IPS-18a (cell line): ENCODE measurements around the gene RGS9BP.
"Not testable (repeated sequence)": the region's sequence is repeated elsewhere in the genome, so short reads cannot be mapped to it uniquely, and the experiment has no call there.

Experiments
- H3K27ac ChIP-seq: one replicate; pipeline ENCODE4 v1.5.1; 2013; ENCODE audit warnings: low read length
- H3K27me3 ChIP-seq: one replicate; pipeline ENCODE4 v1.6.1; 2013; ENCODE audit warnings: mild to moderate bottlenecking, low read length; ENCODE audit not compliant: control insufficient read depth, insufficient read depth
- H3K36me3 ChIP-seq: one replicate; pipeline ENCODE4 v1.6.1; 2013; ENCODE audit warnings: low read depth, low read length; ENCODE audit not compliant: control insufficient read depth
- H3K4me1 ChIP-seq: one replicate; pipeline ENCODE4 v1.6.1; 2013; ENCODE audit warnings: low read depth, low read length; ENCODE audit not compliant: control insufficient read depth
- H3K4me3 ChIP-seq: one replicate; pipeline ENCODE4 v1.5.1; 2013; ENCODE audit warnings: low read length
- H3K9ac ChIP-seq: one replicate; pipeline ENCODE4 v1.6.1; 2013; ENCODE audit warnings: mild to moderate bottlenecking, low read length, moderate library complexity
- H3K9me3 ChIP-seq: one replicate; pipeline ENCODE4 v1.6.1; 2013; ENCODE audit warnings: low read depth, low read length; ENCODE audit not compliant: control insufficient read depth

The RGS9BP gene

GRCh38 chr19:32651729-32652140, 23.9 kb upstream of the RGS9BP start:
- H3K9ac ChIP-seq = no peak overlapping the region
- peaks cover 24% of the 10 kb centered on the region for H3K36me3 ChIP-seq

DNA sequence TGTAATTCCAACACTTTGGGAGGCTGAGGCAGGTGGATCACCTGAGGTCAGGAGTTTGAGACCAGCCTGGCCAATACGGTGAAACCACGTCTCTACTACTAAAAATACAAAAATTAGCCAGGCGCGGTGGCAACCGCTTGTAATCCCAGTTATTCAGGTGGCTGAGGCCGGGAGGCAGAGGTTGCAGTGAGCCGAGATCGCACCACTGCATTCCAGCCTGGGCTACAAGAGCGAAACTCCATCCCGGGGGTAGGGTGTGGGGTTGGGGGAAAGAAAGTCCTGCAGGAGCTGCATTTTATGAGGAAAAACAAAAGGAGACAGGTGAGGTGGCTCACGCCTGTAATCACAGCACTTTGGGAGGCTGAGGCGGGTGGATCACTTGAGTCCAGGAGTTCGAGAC, 23.3 kb upstream of the RGS9BP start:
- H3K36me3 ChIP-seq = peaks cover 21% of the 10 kb centered on the region
- H3K4me1 ChIP-seq, H3K9me3 ChIP-seq, H3K27ac ChIP-seq, H3K9ac ChIP-seq, H3K27me3 ChIP-seq, H3K4me3 ChIP-seq: not testable (repeated sequence)

More at GRCh38 chr19:32651729-32652140, 23.9 kb upstream of the RGS9BP start:
- Histone ChIP-seq H3K4me3 (no peak overlapping the region), H3K4me1 (no peaks in the 10 kb centered on the region), H3K27ac (no peak overlapping the region), H3K9me3 (no peaks in the 10 kb centered on the region), H3K27me3 (no peaks in the 10 kb centered on the region)

DNA sequence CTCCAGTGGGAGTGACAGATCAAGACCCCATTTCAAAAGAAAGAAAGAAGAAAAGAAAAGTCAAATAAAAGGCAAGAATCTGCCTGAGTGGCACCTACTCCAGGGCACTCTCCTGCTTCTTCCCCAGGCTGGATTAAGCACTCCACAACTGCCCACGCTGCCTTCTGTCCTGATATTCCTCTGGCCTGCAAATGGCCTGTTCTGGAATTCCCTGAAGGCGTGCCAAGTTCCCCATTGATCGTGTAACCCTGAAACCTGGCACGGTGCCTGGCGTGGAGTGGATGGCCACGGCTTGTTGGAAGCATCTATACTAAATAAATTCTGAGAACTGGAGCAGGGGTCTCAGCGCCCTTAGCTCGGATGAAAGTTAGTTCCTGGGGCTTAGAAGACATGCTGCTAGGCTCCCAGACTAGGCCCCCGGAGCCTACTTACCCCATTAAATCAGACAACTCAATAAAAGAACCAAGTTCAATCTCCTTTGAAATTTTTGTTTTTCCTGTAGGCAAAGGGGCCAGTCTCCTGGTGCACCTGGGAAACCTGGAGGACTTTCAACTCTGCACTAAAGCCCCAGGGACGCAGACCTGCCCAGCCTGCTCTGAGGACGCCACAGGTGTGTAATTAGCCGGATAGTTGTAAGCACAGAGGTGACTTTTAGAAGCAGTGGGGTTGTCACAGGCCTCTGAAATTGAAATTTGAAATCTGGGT, 22.6 kb upstream of the RGS9BP start:
- H3K27me3 ChIP-seq = no peaks in the 10 kb centered on the region
- H3K9ac ChIP-seq = no peak overlapping the region
- peaks cover 13% of the 10 kb centered on the region for H3K36me3 ChIP-seq
- H3K9me3 ChIP-seq = no peaks in the 10 kb centered on the region
- no peak overlapping the region for H3K27ac ChIP-seq
- H3K4me1 ChIP-seq = no peaks in the 10 kb centered on the region
- no peak overlapping the region for H3K4me3 ChIP-seq

GRCh38 chr19:32653599-32653915, 22.1 kb upstream of the RGS9BP start:
- H3K4me1 ChIP-seq = no peaks in the 10 kb centered on the region
- H3K27me3 ChIP-seq = no peaks in the 10 kb centered on the region
- no peak overlapping the region for H3K27ac ChIP-seq
- H3K9me3 ChIP-seq = no peaks in the 10 kb centered on the region
- H3K36me3 ChIP-seq = peaks cover 14% of the 10 kb centered on the region
- H3K9ac ChIP-seq = no peak overlapping the region
- no peak overlapping the region for H3K4me3 ChIP-seq

GRCh38 chr19:32656379-32656778, 19.3 kb upstream of the RGS9BP start:
- not testable (repeated sequence) for H3K9ac ChIP-seq, H3K27me3 ChIP-seq, H3K9me3 ChIP-seq, H3K4me1 ChIP-seq, H3K4me3 ChIP-seq, H3K27ac ChIP-seq, H3K36me3 ChIP-seq

DNA sequence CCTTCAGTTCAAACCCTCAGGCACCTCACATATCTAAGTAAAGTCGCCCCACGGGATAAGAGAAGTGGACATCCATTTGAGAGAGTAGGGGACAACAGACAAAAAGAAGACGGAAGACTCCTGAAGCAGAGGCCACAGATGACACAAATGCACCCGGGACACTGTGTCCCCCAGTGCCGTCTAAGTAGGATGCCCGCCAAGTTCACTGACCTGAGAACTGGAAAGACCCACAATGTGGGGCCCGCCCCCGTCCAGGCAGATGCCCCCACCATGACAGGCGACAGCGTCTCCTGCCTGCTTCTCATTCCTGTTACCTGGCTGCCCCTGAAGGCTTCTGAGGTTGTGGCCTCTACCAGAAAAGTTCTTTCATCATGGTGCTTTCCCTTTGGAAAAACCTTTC, 17.6 kb upstream of the RGS9BP start:
- Histone ChIP-seq H3K4me3 (no peak overlapping the region), H3K36me3 (peaks cover 7% of the 10 kb centered on the region), H3K27me3 (no peaks in the 10 kb centered on the region), H3K27ac (no peak overlapping the region), H3K4me1 (no peaks in the 10 kb centered on the region), H3K9ac (no peak overlapping the region), H3K9me3 (no peaks in the 10 kb centered on the region)

DNA sequence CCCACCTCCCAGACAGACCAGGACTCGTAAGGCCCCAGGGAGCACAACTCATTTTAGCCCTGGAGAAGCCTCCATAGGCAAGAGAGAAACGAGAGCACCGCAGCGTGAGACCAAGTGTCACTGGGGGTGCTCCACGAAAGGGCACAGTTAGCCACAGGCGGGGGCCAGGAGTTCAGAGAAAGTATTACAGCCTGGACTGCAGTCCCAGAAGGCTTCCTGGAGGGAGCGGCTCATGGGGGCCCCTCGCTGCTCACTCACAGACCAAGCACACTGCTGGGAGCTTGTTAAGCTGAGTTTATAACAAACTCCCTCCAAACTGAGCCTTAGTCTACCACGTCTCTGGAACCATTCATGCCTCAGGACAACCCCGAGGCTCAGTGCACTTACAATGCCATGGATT, 17.1 kb upstream of the RGS9BP start:
- no peak overlapping the region for H3K9ac ChIP-seq
- H3K9me3 ChIP-seq = no peaks in the 10 kb centered on the region
- H3K4me1 ChIP-seq = no peaks in the 10 kb centered on the region
- H3K27me3 ChIP-seq = no peaks in the 10 kb centered on the region
- H3K36me3 ChIP-seq = peaks cover 7% of the 10 kb centered on the region
- H3K4me3 ChIP-seq = no peak overlapping the region
- no peak overlapping the region for H3K27ac ChIP-seq

GRCh38 chr19:32661318-32661717, 14.3 kb upstream of the RGS9BP start:
- no peaks in the 10 kb centered on the region for H3K4me1 ChIP-seq
- H3K27me3 ChIP-seq = no peaks in the 10 kb centered on the region
- no peak overlapping the region for H3K27ac ChIP-seq
- H3K4me3 ChIP-seq = no peak overlapping the region
- H3K9me3 ChIP-seq = no peaks in the 10 kb centered on the region
- H3K36me3 ChIP-seq = peaks cover 10% of the 10 kb centered on the region
- H3K9ac ChIP-seq = no peak overlapping the region

DNA sequence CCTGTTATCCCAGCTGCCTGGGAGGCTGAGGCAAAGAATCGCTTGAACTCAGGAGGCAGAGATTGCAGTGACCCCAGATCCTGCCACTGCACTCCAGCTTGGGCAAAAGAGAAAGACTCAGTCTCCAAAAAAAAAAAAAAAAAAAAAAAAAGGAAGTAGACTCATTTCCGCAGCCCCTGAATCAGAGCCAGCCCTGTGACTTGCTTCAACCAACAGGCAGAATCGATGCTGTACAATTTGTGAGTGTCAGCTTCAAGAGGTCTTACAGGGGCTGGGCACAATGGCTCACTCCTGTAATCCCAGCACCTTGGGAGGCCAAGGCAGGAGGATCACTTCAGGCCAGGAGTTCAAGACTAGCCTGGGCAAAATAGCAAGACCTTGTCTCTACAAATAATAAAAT, 13.5 kb upstream of the RGS9BP start:
- no peak overlapping the region for H3K27ac ChIP-seq
- H3K9me3 ChIP-seq = no peaks in the 10 kb centered on the region
- no peaks in the 10 kb centered on the region for H3K4me1 ChIP-seq
- H3K36me3 ChIP-seq = peaks cover 10% of the 10 kb centered on the region
- no peak overlapping the region for H3K4me3 ChIP-seq
- H3K9ac ChIP-seq = no peak overlapping the region
- H3K27me3 ChIP-seq = no peaks in the 10 kb centered on the region

DNA sequence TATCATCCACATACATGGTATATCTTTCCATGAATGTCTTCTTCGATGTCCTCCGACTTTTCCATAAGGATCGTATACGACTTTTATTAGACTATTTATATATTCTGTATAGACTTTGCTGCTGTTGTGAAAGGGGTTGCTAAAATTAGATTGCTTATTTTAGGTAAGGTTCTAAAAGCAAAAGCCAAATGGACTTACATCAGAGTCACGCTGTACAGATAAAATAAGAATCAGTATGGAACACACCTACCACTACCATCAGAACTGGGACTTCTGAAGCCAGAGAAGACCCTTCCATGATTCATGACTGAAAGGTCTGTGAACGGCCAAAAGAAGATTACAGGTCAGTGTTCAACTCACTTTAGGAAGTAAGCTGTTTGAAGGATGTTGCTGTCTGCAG, 9.6 kb upstream of the RGS9BP start:
- Histone ChIP-seq H3K27me3 (no peaks in the 10 kb centered on the region), H3K9me3 (no peaks in the 10 kb centered on the region), H3K4me1 (no peaks in the 10 kb centered on the region), H3K36me3 (peaks cover 3% of the 10 kb centered on the region), H3K4me3 (no peak overlapping the region), H3K9ac (no peak overlapping the region), H3K27ac (no peak overlapping the region)

GRCh38 chr19:32669310-32669709, 6.3 kb upstream of the RGS9BP start:
- H3K36me3 ChIP-seq = peaks cover 3% of the 10 kb centered on the region
- no peaks in the 10 kb centered on the region for H3K4me1 ChIP-seq
- peaks cover 12% of the 10 kb centered on the region for H3K27me3 ChIP-seq
- H3K27ac ChIP-seq = no peak overlapping the region
- H3K9ac ChIP-seq = no peak overlapping the region
- no peak overlapping the region for H3K4me3 ChIP-seq
- H3K9me3 ChIP-seq = no peaks in the 10 kb centered on the region

- Histone ChIP-seq H3K9me3 (no peaks in the 10 kb centered on the region), H3K4me1 (peaks cover 3% of the 10 kb centered on the region), H3K27ac (no peak overlapping the region), H3K36me3 (no peaks in the 10 kb centered on the region), H3K27me3 (peaks cover 32% of the 10 kb centered on the region), H3K4me3 (no peak overlapping the region), H3K9ac (no peak overlapping the region)
Measured at GRCh38 chr19:32671883-32672593, 3.6 kb upstream of the RGS9BP start.
